NCI-H1436 treated with DMSO at 0.1 percent for 48 hours (cell line): ENCODE data around the gene MRPL22.
A peak's percentile ranks its signal among the peaks of the same experiment; 100 is the strongest.
"Not testable (repeated sequence)": the region's sequence is repeated elsewhere in the genome, so short reads cannot be mapped to it uniquely, and the experiment has no call there.

Experiments used
- DNase-seq: peaks from one replicate; lab custom pipeline; 2025; lab: John Stamatoyannopoulos, UW

The MRPL22 gene

GRCh38 chr5:154940772-154941620 is at the start of gene MRPL22:
TSS of gene MRPL22 (plus strand) at chr5:154941073. CDS start at chr5:154941111, 38 bp downstream.
- DNase-seq: peak; percentile 50

GRCh38 chr5:154892369-154892771 is 48.5 kb upstream of the MRPL22 start:
- no peak for DNase-seq

GRCh38 chr5:154893381-154893780 is 47.5 kb upstream of the MRPL22 start:
- no peak for DNase-seq

GRCh38 chr5:154895606-154896561 is 45.0 kb upstream of the MRPL22 start:
- DNase-seq: no peak

GRCh38 chr5:154896562-154897165 is 44.2 kb upstream of the MRPL22 start:
- DNase-seq: no peak

GRCh38 chr5:154898210-154898609 is 42.7 kb upstream of the MRPL22 start:
- DNase-seq: no peak

- DNase-seq: no peak
Observed at GRCh38 chr5:154899151-154899816, 41.6 kb upstream of the MRPL22 start.

GRCh38 chr5:154900066-154900465 is 40.8 kb upstream of the MRPL22 start:
- no peak for DNase-seq

- DNase-seq: no peak
Observed at GRCh38 chr5:154901276-154901675, 39.6 kb upstream of the MRPL22 start.

- DNase-seq: no peak
Observed at GRCh38 chr5:154901913-154902312, 39.0 kb upstream of the MRPL22 start.

- not testable (repeated sequence) for DNase-seq
Observed at GRCh38 chr5:154905601-154906000, 35.3 kb upstream of the MRPL22 start.

GRCh38 chr5:154916874-154917273 is 24.0 kb upstream of the MRPL22 start:
- no peak for DNase-seq

- no peak for DNase-seq
Observed at GRCh38 chr5:154917757-154918156, 23.1 kb upstream of the MRPL22 start.

GRCh38 chr5:154923441-154924430 is 17.1 kb upstream of the MRPL22 start:
- DNase-seq: no peak

GRCh38 chr5:154933537-154933936 is 7.3 kb upstream of the MRPL22 start:
- DNase-seq: no peak

- DNase-seq: no peak
Observed at GRCh38 chr5:154934881-154935280, 6.0 kb upstream of the MRPL22 start.

- DNase-seq: no peak
Observed at GRCh38 chr5:154937186-154937717, 3.6 kb upstream of the MRPL22 start.

GRCh38 chr5:154937718-154938466 is 3.0 kb upstream of the MRPL22 start, which contains the start of gene GEMIN5:
TSS of gene GEMIN5 (minus strand) at chr5:154938211. CDS start at chr5:154938133, 78 bp downstream.
- DNase-seq: no peak

GRCh38 chr5:154939387-154939786 is 1.5 kb upstream of the MRPL22 start:
- DNase-seq: not testable (repeated sequence)
